Uterus (tissue), 2 donors: ENCODE data around the gene TNRC6A.

ENCODE experiments used
- POLR2A ChIP-seq, 2 donors: fragments of 450-650 bp; IDR thresholded peaks; one replicate each; pipeline ENCODE4 v1.6.1; 2016; ENCODE audit warnings: antibody characterized with exemption in 2 of 2, mild to moderate bottlenecking in 1 of 2, moderate library complexity in 1 of 2
- TF ChIP-seq, protein P1 (sequence below), 4 experiments: fragments of 200-600 bp in 2 of 4; fragments of 450-650 bp in 2 of 4; sonication (generic) in 2 of 4; IDR thresholded peaks; one replicate each; pipeline ENCODE4 v1.5.1; 2016 to 2019; ENCODE audit warnings: antibody characterized with exemption in 4 of 4, mild to moderate bottlenecking in 2 of 4, moderate library complexity in 1 of 4

DNA sequence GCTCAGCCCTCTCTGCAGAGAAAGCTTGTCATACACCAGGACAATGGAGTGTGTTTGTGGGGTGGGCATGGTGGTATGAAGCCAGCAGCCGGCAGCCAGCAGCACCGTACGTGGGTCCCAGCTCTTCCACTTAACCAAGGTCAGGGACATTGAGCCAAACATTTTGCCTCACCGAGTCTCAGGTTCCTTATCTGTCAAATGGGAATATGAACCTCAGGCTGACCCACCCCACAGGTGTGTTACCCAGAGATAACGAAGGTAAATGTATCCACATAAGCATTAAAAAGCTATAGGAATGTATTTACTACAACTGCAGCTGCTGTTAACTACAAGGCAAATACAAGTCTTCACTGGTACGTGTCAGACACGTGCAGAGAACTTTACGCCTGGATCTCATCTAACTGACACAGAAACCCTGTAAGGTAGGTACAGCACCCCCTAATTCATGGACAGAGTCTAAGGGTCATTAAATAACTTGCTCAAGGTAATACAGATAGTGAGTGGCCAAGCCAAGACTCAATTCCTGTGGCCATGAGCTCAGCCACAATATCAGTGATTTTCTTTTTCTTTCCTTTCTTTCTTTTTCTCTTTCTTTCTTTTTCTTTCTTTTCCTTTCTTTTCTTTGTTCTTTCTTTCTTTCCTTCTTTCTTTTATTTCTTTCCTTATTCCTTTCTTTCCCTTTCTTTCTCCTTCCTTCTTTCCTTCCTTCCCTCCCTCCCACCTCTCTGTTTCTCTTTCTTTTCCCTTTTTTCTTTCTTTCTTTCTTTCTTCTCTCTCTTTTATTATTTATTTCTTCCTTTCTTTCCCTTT lies 117.3 kb downstream of the TNRC6A start:
- TF ChIP-seq, protein P1, sequence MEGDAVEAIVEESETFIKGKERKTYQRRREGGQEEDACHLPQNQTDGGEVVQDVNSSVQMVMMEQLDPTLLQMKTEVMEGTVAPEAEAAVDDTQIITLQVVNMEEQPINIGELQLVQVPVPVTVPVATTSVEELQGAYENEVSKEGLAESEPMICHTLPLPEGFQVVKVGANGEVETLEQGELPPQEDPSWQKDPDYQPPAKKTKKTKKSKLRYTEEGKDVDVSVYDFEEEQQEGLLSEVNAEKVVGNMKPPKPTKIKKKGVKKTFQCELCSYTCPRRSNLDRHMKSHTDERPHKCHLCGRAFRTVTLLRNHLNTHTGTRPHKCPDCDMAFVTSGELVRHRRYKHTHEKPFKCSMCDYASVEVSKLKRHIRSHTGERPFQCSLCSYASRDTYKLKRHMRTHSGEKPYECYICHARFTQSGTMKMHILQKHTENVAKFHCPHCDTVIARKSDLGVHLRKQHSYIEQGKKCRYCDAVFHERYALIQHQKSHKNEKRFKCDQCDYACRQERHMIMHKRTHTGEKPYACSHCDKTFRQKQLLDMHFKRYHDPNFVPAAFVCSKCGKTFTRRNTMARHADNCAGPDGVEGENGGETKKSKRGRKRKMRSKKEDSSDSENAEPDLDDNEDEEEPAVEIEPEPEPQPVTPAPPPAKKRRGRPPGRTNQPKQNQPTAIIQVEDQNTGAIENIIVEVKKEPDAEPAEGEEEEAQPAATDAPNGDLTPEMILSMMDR (IDR thresholded peaks at IDR 0.05) = no peak
- no peak for TF ChIP-seq POLR2A (IDR thresholded peaks at IDR 0.05)
